ENCODE measurements around the gene RPS3A.

- TF ChIP-seq POLR2AphosphoS5 (IDR thresholded peaks at IDR 0.05; ENCODE audit: low read depth), result no peak
- no peak for TF ChIP-seq CTCF (IDR thresholded peaks at IDR 0.05; ENCODE audit: insufficient read depth, low read length)
- no peak for TF ChIP-seq SPI1 (IDR thresholded peaks at IDR 0.05; ENCODE audit: borderline replicate concordance, low read depth)
- TF ChIP-seq REST (IDR thresholded peaks at IDR 0.05; ENCODE audit: insufficient replicate concordance, low read depth), result no peak
- TF ChIP-seq GABPA (IDR thresholded peaks at IDR 0.05; ENCODE audit: low read depth), result no peak
Observed at GRCh38 chr4:151147000-151147399, 47.6 kb downstream of the RPS3A start.

Measured in HL-60 (cell line).